Measurements from ENCODE around the gene CATSPER3. TPM values are rescaled to one million over a fixed set of nuclear protein-coding genes. Genes with fewer than 3 reads are reported as not detected.
A peak's percentile ranks its signal among the peaks of the same experiment; 100 is the strongest.

Gene CATSPER3
- total and polyA plus RNA-seq, 9 donors = 0.36 to 0.85 (median 0.57) TPM

DNA sequence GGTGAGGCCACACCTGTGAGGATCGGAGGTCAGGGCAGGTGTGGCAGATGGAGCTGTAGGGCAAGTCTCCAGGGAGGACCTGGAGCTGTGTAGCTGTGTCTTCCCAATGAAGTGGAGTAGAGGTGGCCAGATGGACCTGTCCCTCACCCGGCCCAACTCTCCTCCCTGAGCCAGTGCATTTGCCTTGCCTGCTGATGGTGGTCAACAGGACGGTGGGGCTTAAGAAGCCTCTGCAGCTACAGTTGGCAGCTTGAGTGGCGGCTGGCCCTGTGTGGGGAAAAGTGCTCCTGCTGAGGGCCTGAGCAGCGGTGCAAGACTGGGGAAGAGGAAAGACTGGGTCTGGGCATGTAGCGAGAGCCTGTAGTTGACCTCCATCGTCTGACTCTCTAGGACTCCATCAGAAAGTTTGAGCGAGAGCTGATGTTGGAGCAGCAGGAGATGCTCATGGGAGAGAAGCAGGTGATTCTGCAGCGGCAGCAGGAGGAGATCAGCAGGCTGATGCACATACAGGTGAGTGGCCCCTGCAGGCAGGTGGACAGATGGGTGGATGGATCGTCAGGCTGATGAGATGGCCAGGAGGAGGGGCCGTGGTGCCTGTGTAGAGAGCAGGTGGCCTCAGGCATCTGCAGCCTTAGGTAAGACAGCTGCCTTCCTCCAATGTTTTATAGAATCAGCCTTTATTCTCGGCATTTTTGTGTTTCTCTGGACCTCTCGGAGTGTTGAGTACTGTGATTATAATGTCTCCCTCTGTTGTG is 41.5 kb downstream of the CATSPER3 start:
- H3K9me3 ChIP-seq = no peaks in the 10 kb centered on the region
- no peaks in the 10 kb centered on the region for H3K4me1 ChIP-seq (ENCODE audit: insufficient read depth)
- WGBS, 3 donors = 84 to 90% (median 87%) methylated on average over 12 to 13 of the region's 13 CpGs
- TF ChIP-seq, protein P1, sequence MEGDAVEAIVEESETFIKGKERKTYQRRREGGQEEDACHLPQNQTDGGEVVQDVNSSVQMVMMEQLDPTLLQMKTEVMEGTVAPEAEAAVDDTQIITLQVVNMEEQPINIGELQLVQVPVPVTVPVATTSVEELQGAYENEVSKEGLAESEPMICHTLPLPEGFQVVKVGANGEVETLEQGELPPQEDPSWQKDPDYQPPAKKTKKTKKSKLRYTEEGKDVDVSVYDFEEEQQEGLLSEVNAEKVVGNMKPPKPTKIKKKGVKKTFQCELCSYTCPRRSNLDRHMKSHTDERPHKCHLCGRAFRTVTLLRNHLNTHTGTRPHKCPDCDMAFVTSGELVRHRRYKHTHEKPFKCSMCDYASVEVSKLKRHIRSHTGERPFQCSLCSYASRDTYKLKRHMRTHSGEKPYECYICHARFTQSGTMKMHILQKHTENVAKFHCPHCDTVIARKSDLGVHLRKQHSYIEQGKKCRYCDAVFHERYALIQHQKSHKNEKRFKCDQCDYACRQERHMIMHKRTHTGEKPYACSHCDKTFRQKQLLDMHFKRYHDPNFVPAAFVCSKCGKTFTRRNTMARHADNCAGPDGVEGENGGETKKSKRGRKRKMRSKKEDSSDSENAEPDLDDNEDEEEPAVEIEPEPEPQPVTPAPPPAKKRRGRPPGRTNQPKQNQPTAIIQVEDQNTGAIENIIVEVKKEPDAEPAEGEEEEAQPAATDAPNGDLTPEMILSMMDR (IDR thresholded peaks at IDR 0.05) = no peak
- TF ChIP-seq POLR2A (IDR thresholded peaks at IDR 0.05) = no peak
- no peak for TF ChIP-seq EP300 (IDR thresholded peaks at IDR 0.05)
- intact Hi-C loops (cut with DNase I) = no loop called here
- no peak overlapping the region for H3K27ac ChIP-seq
- no peak overlapping the region for H3K4me3 ChIP-seq
- no peaks in the 10 kb centered on the region for H3K36me3 ChIP-seq
- DNase-seq = no peak
- no peaks in the 10 kb centered on the region for H3K27me3 ChIP-seq

GRCh38 chr5:135009736-135010501 is 42.2 kb downstream of the CATSPER3 start:
- no peaks in the 10 kb centered on the region for H3K36me3 ChIP-seq
- no peak for TF ChIP-seq POLR2A (IDR thresholded peaks at IDR 0.05)
- TF ChIP-seq, protein P1 (IDR thresholded peaks at IDR 0.05) = no peak
- WGBS, 3 donors = 91 to 95% (median 94%) methylated on average over 10 to 11 of the region's 11 CpGs
- no peak for DNase-seq
- H3K4me3 ChIP-seq = no peak overlapping the region
- H3K27me3 ChIP-seq = no peaks in the 10 kb centered on the region
- intact Hi-C loops (cut with DNase I) = no loop called here
- no peaks in the 10 kb centered on the region for H3K9me3 ChIP-seq
- H3K27ac ChIP-seq = no peak overlapping the region
- H3K4me1 ChIP-seq (ENCODE audit: insufficient read depth) = no peaks in the 10 kb centered on the region

DNA sequence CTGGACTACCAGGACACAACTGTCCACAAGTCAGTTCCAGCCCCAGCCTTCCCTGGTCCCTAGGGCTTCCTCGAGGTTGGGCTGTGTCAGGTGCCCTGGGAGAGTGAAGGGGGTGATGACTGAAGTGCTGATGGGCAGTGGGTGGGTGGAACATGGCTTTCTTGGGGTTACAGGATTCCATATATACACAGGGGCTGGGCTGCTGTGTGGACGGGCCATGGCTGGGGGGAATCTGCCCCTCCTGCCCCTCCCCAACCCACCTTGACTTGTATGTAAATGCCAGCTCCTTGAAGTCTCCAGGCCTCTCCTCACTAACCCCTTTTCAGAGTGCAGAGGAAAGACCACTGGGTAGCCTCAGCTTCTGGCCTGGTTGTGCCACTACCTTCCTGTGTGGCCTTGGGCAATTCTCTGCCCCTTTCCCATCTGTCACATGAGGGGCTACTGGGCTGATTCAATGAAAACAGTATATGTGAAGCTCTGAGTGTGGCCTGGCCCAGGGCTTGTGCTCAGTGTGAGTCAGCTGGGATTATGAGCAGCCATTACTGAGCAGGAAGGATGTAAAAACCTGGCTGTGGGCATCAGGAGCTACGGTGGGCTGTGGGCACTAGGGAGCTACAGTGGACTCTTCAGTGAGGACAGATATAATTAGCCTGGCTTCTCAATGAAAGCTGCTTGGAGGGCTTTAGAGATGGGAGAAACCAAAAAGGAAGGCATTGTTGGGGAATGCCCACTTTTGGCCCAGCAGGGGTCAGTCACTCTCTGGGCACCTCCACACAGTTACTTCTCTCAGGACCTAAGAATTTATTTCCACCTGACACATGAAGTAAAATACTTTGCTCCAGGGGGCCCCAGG is 43.0 kb downstream of the CATSPER3 start:
- Histone ChIP-seq H3K4me1 (ENCODE audit: insufficient read depth) (no peaks in the 10 kb centered on the region), H3K27me3 (no peaks in the 10 kb centered on the region), H3K4me3 (no peak overlapping the region), H3K9me3 (no peaks in the 10 kb centered on the region), H3K27ac (no peak overlapping the region), H3K36me3 (no peaks in the 10 kb centered on the region)
- TF ChIP-seq EP300 (IDR thresholded peaks at IDR 0.05) (no peak), POLR2A (IDR thresholded peaks at IDR 0.05) (no peak)
- TF ChIP-seq, protein P1 (IDR thresholded peaks at IDR 0.05) = no peak
- WGBS, 3 donors = 83 to 93% (median 89%) methylated on average over 3 of the region's 3 CpGs
- intact Hi-C loops (cut with DNase I) = no loop called here
- DNase-seq = no peak

GRCh38 chr5:135011355-135012032 is 43.8 kb downstream of the CATSPER3 start:
- intact Hi-C loops (cut with DNase I) = no loop called here
- Histone ChIP-seq H3K36me3 (no peaks in the 10 kb centered on the region), H3K27ac (no peak overlapping the region), H3K4me1 (ENCODE audit: insufficient read depth) (no peaks in the 10 kb centered on the region), H3K9me3 (no peaks in the 10 kb centered on the region), H3K27me3 (no peaks in the 10 kb centered on the region), H3K4me3 (no peak overlapping the region)
- TF ChIP-seq EP300 (IDR thresholded peaks at IDR 0.05) = no peak
- TF ChIP-seq, protein P1 (IDR thresholded peaks at IDR 0.05) = no peak
- TF ChIP-seq POLR2A (IDR thresholded peaks at IDR 0.05) = no peak
- peak in 1 of 5 donors; percentile 23 for DNase-seq
- 84 to 90% (median 85%) methylated on average over 4 of the region's 4 CpGs for WGBS, 3 donors

All from ovary (tissue), 9 donors.